Vagina (tissue), 2 donors: Measurements from ENCODE around the gene SPTBN4. TPM values are rescaled to one million over a fixed set of nuclear protein-coding genes. Genes with fewer than 3 reads are reported as not detected.

ENCODE experiments used
- DNase-seq, 2 donors: peaks; one replicate each; pipeline ENCODE4 v3.0.0-alpha.2; 2017; ENCODE audit errors: extremely low spot score in 2 of 2
- H3K27ac ChIP-seq: fragments of 200-600 bp; sonication (generic); one replicate; pipeline ENCODE4 v1.5.1; 2019
- H3K27me3 ChIP-seq: fragments of 200-600 bp; sonication (generic); one replicate; pipeline ENCODE4 v1.5.1; 2019
- H3K36me3 ChIP-seq, 2 donors: fragments of 200-600 bp; sonication (generic); one replicate each; pipeline ENCODE4 v1.5.1; 2017 to 2019
- H3K4me1 ChIP-seq: fragments of 200-600 bp; sonication (generic); one replicate; pipeline ENCODE4 v1.5.1; 2019
- H3K4me3 ChIP-seq, 2 donors: fragments of 200-600 bp; sonication (generic); 1 replicate in 1 of 2; 2 replicates in 1 of 2; pipeline ENCODE4 v1.5.1; 2016 to 2019
- H3K9me3 ChIP-seq: fragments of 200-600 bp; sonication (generic); one replicate; pipeline ENCODE4 v1.5.1; 2019
- CTCF ChIP-seq, 3 experiments: fragments of 450-650 bp in 2 of 3; fragments of 200-600 bp in 1 of 3; sonication (generic) in 1 of 3; IDR thresholded peaks; one replicate each; pipeline ENCODE4 v1.5.1; 2017 to 2019; ENCODE audit warnings: antibody characterized with exemption in 3 of 3, mild to moderate bottlenecking in 2 of 3, moderate library complexity in 2 of 3
- POLR2A ChIP-seq, 2 donors: fragments of 450-650 bp; IDR thresholded peaks; one replicate each; pipeline ENCODE4 v1.6.1; 2017; ENCODE audit warnings: antibody characterized with exemption in 2 of 2, mild to moderate bottlenecking in 2 of 2, moderate library complexity in 2 of 2
- POLR2AphosphoS5 ChIP-seq, 2 donors: sonication (generic); formaldehyde crosslinking; IDR thresholded peaks; one replicate each; pipeline ENCODE4 v1.9.0; 2017; ENCODE audit warnings: antibody characterized with exemption in 2 of 2, mild to moderate bottlenecking in 2 of 2, low read depth in 1 of 2; ENCODE audit not compliant: insufficient read depth in 1 of 2
- intact Hi-C: fragments of 100-400 bp; cut with DNase I; formaldehyde crosslinking; loops from one replicate; pipeline ENCODE4 v1.15.1; 2023
- total RNA-seq: library from RNA; depleted of rRNA; stranded (reverse); fragments of >200 nt; gene quantifications from one replicate; pipeline ENCODE4 v1.2.3, GENCODE V29; 2016

Gene SPTBN4
- total RNA-seq, 1 donor from 2014 or later: 1.7 TPM

- intact Hi-C loops: loop anchor here (10.0 kb wide), 1 partner anchor 167 kb away; no protein-coding TSS in a partner anchor
Measured at GRCh38 chr19:40601134-40601974, 134.6 kb downstream of the SPTBN4 start, which contains the start of gene LTBP4. LTBP4 (plus strand) TSS chr19:40601369; CDS start chr19:40601388, 19 bp downstream.

GRCh38 chr19:40603071-40603388 lies 136.2 kb downstream of the SPTBN4 start:
- DNase-seq: no peak
- Histone ChIP-seq H3K36me3 (no peaks in the 10 kb centered on the region), H3K27me3 (no peaks in the 10 kb centered on the region), H3K4me3 (peak overlapping the region; percentile 69 to 78), H3K9me3 (no peaks in the 10 kb centered on the region), H3K27ac (peak overlapping the region; percentile 97), H3K4me1 (peaks cover 87% of the 10 kb centered on the region)
- intact Hi-C loops: loop anchor here (10.0 kb wide), 1 partner anchor 168 kb away; no protein-coding TSS in a partner anchor
- TF ChIP-seq POLR2A (IDR thresholded peaks at IDR 0.05) (no peak), CTCF (IDR thresholded peaks at IDR 0.05) (no peak), POLR2AphosphoS5 (IDR thresholded peaks at IDR 0.05; ENCODE audit: insufficient read depth in 1 of 2, low read depth in 1 of 2) (no peak)

More at GRCh38 chr19:40601134-40601974, 134.6 kb downstream of the SPTBN4 start, which contains the start of gene LTBP4:
- no peak for TF ChIP-seq POLR2AphosphoS5 (IDR thresholded peaks at IDR 0.05; ENCODE audit: insufficient read depth in 1 of 2, low read depth in 1 of 2)
- TF ChIP-seq POLR2A (IDR thresholded peaks at IDR 0.05): peak in 1 of 2 donors; percentile 40
- Histone ChIP-seq H3K27ac (peak within 1 kb of the TSS; percentile 97), H3K4me3 (peak within 1 kb of the TSS; percentile 69 to 78), H3K27me3 (no peaks in the 10 kb centered on the region), H3K36me3 (no peaks in the 10 kb centered on the region), H3K9me3 (no peaks in the 10 kb centered on the region), H3K4me1 (peaks cover 87% of the 10 kb centered on the region)
- no peak for DNase-seq

DNA sequence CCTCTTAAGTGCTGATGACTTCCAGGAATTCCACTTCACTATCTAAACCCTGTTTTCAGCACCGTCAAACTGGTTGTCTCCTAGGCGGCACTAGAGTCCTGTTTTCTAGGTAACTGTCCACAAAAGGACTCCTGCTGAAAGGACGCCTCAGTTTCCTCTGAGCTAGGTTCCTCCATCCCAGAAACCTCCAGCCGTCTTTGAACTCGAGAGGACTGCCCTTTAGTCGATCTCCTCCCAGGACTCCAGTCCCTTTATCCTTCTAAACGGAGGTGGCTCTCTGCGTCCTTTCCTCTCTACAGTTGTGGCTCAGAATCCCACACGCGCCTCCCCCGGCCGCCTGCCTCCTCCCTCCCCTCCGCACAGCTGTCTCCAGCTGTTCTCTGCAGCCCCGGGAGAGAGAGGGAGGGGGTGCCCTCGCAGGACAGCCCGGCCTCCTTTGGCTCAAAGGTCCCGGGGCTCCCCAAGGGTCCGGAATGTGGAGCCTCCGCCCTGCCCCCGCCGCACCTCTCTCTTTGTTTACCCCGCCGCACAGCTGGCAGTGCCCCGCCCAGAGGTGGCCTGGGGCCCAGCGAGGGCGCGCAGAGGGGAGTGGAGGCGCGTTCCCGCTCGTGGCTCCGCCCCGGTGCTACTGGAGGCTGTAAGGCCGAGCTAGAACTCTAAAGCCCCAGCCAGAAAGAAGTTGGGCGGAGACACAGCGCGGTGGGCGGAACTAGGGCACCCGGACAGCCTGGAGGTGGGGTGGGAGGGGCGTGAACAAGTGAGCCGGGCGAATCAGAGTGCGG lies 136.8 kb downstream of the SPTBN4 start:
- Histone ChIP-seq H3K4me1 (peaks cover 87% of the 10 kb centered on the region), H3K9me3 (no peaks in the 10 kb centered on the region), H3K36me3 (no peaks in the 10 kb centered on the region), H3K27me3 (no peaks in the 10 kb centered on the region), H3K4me3 (peak overlapping the region; percentile 69 to 78), H3K27ac (peak overlapping the region; percentile 97)
- intact Hi-C loops: loop anchor here (10.0 kb wide), 1 partner anchor 169 kb away; no protein-coding TSS in a partner anchor
- TF ChIP-seq POLR2A (IDR thresholded peaks at IDR 0.05) (peak in 1 of 2 donors; percentile 65), POLR2AphosphoS5 (IDR thresholded peaks at IDR 0.05; ENCODE audit: insufficient read depth in 1 of 2, low read depth in 1 of 2) (peak; percentile 92 to 98), CTCF (IDR thresholded peaks at IDR 0.05) (no peak)
- peak in 1 of 2 donors; percentile 99 for DNase-seq

DNA sequence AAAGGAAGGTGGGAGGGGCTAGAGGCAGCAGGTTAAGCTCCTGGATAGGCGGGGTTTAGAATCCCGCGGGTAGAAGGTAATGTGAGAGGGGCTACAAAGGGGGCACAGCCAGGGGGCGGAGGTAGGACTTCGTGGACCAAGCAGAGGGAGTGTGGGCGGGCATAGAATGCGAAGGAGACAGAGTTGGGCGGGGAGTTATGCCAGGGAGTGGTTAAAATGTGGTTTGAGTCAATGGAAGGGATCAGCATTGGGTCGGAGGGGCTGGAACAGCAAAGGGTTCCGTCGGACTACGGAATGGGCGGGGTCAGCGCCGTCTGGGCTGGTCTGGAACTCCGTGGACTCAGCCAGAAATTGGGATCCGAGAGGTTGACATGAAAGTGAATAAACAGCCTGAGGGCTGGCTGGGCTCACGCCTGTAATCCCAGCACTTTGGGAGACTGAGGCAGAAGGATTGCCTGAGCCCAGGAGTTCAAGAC lies 137.4 kb downstream of the SPTBN4 start:
- Histone ChIP-seq H3K9me3 (no peaks in the 10 kb centered on the region), H3K4me3 (peak overlapping the region; percentile 69 to 78), H3K27me3 (no peaks in the 10 kb centered on the region), H3K27ac (peak overlapping the region; percentile 97), H3K4me1 (peaks cover 87% of the 10 kb centered on the region), H3K36me3 (no peaks in the 10 kb centered on the region)
- TF ChIP-seq CTCF (IDR thresholded peaks at IDR 0.05) (no peak), POLR2AphosphoS5 (IDR thresholded peaks at IDR 0.05; ENCODE audit: insufficient read depth in 1 of 2, low read depth in 1 of 2) (no peak), POLR2A (IDR thresholded peaks at IDR 0.05) (no peak)
- no peak for DNase-seq
- intact Hi-C loops: loop anchor here (10.0 kb wide), 1 partner anchor 169 kb away; no protein-coding TSS in a partner anchor

DNA sequence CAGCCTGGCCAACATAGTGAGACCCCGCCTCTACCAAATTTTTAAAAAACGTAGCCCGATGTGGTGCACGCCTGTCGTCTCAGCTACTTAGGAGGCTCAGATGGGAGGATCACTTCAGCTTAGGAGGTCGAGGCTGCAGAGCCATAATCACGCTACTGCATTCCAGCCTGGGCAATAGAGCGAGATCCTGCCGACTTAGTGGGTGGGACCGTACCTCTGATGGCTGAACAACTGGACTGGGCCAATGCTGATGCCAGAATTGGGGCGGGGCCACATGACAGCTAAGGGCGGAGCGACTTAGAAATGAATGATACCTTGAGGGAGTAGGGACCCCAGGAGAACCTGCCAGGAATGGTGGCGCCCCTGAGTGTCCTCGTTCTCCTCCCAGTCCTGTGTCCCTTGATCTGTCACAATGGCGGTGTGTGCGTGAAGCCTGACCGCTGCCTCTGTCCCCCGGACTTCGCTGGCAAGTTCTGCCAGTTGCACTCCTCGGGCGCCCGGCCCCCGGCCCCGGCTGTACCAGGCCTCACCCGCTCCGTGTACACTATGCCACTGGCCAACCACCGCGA lies 137.9 kb downstream of the SPTBN4 start:
- peaks cover 88% of the 10 kb centered on the region for H3K4me1 ChIP-seq
- no peaks in the 10 kb centered on the region for H3K9me3 ChIP-seq
- intact Hi-C loops: loop anchor here (10.0 kb wide), 1 partner anchor 170 kb away; no protein-coding TSS in a partner anchor
- H3K4me3 ChIP-seq: peak overlapping the region; percentile 69 to 78
- DNase-seq: no peak
- TF ChIP-seq CTCF (IDR thresholded peaks at IDR 0.05) (no peak), POLR2AphosphoS5 (IDR thresholded peaks at IDR 0.05; ENCODE audit: insufficient read depth in 1 of 2, low read depth in 1 of 2) (no peak), POLR2A (IDR thresholded peaks at IDR 0.05) (no peak)
- no peaks in the 10 kb centered on the region for H3K27me3 ChIP-seq
- peak overlapping the region; percentile 97 for H3K27ac ChIP-seq
- H3K36me3 ChIP-seq: no peaks in the 10 kb centered on the region
